Measurements from ENCODE around the gene ATP2B2.
A peak's percentile ranks its signal among the peaks of the same experiment; 100 is the strongest.

The ATP2B2 gene

GRCh38 chr3:10289787-10290355, 215.5 kb downstream of the ATP2B2 start:
- no peak for DNase-seq

- DNase-seq, result no peak
These were observed 216.3 kb downstream of the ATP2B2 start for GRCh38 chr3:10289077-10289476.

- no peak for DNase-seq
These were observed 216.8 kb downstream of the ATP2B2 start for GRCh38 chr3:10288575-10288960.

GRCh38 chr3:10287936-10288574, 217.3 kb downstream of the ATP2B2 start:
- no peak for DNase-seq

GRCh38 chr3:10286596-10287295, 218.6 kb downstream of the ATP2B2 start:
- peak; percentile 48 for DNase-seq

- DNase-seq, result no peak
These were observed 219.3 kb downstream of the ATP2B2 start for GRCh38 chr3:10286133-10286524.

GRCh38 chr3:10285272-10286132, 219.9 kb downstream of the ATP2B2 start:
- DNase-seq, result no peak

- no peak for DNase-seq
These were observed 220.9 kb downstream of the ATP2B2 start for GRCh38 chr3:10284496-10284895.

- no peak for DNase-seq
These were observed 221.7 kb downstream of the ATP2B2 start for GRCh38 chr3:10283638-10284037.

GRCh38 chr3:10281951-10282350, 223.4 kb downstream of the ATP2B2 start:
- no peak for DNase-seq

- no peak for DNase-seq
These were observed 224.8 kb downstream of the ATP2B2 start for GRCh38 chr3:10280571-10280970.

- DNase-seq, result no peak
These were observed 225.2 kb downstream of the ATP2B2 start for GRCh38 chr3:10280177-10280529.

GRCh38 chr3:10279384-10280176, 225.8 kb downstream of the ATP2B2 start:
- DNase-seq, result no peak

GRCh38 chr3:10278501-10278900, 226.9 kb downstream of the ATP2B2 start:
- no peak for DNase-seq

GRCh38 chr3:10277115-10277625, 228.2 kb downstream of the ATP2B2 start:
- no peak for DNase-seq

- no peak for DNase-seq
These were observed 230.8 kb downstream of the ATP2B2 start for GRCh38 chr3:10274601-10275000.

Measured in retina (tissue), 1 donor.